Measurements from ENCODE around the gene BCAN. TPM values are rescaled to one million over a fixed set of nuclear protein-coding genes. Genes with fewer than 3 reads are reported as not detected.

Gene BCAN
- total RNA-seq, 4 donors from 2014 or later: 21.9 to 50.1 (median 26.0) TPM

DNA sequence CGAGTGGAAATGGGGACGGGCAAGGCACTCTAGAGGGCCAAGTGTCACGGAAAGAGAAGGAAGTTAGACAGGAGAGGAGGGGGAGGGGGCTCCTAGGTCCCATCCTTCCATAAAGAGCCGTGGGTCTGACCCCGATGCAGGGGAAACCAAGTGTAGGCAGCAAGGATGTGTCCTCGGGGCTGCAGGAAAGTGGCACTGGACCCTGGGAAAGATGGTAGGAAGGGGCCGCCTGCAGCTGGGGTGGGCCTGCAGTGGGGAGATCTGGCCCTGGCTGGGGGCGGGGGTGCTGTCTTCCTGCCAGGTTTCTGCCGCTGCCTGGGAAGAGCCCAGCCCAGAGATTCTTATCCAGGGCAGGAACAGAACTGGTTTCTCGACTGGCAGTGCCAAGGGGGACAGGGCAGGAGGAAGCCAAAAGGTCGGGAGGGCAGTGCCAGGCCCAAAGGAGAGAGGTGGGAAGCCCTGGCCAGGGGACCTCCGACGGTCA is 50.6 kb downstream of the BCAN start:
- H3K4me3 ChIP-seq (ENCODE audit: low read depth, poor library complexity, severe bottlenecking): no peak overlapping the region
- intact Hi-C loops (cut with DNase I; ENCODE audit: low total_unique reads): loop anchor here (1.0 kb wide), 1 partner anchor 34 kb away; no protein-coding TSS in a partner anchor
- DNase-seq (ENCODE audit: low spot score in 2 of 2): no peak
- 8 to 11% methylated on average over 12 to 13 of the region's 13 CpGs for WGBS, 2 donors
- TF ChIP-seq POLR2A (IDR thresholded peaks at IDR 0.05): no peak
- TF ChIP-seq, protein P1, sequence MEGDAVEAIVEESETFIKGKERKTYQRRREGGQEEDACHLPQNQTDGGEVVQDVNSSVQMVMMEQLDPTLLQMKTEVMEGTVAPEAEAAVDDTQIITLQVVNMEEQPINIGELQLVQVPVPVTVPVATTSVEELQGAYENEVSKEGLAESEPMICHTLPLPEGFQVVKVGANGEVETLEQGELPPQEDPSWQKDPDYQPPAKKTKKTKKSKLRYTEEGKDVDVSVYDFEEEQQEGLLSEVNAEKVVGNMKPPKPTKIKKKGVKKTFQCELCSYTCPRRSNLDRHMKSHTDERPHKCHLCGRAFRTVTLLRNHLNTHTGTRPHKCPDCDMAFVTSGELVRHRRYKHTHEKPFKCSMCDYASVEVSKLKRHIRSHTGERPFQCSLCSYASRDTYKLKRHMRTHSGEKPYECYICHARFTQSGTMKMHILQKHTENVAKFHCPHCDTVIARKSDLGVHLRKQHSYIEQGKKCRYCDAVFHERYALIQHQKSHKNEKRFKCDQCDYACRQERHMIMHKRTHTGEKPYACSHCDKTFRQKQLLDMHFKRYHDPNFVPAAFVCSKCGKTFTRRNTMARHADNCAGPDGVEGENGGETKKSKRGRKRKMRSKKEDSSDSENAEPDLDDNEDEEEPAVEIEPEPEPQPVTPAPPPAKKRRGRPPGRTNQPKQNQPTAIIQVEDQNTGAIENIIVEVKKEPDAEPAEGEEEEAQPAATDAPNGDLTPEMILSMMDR (IDR thresholded peaks at IDR 0.05): no peak

- no peak for DNase-seq (ENCODE audit: low spot score in 2 of 2)
- no peak overlapping the region for H3K4me3 ChIP-seq (ENCODE audit: low read depth, poor library complexity, severe bottlenecking)
- WGBS, 2 donors: 47% methylated on average over 15 of the region's 16 CpGs
- intact Hi-C loops (cut with DNase I; ENCODE audit: low total_unique reads): loop anchor here (1.0 kb wide), 1 partner anchor 33 kb away; no protein-coding TSS in a partner anchor
- TF ChIP-seq POLR2A (IDR thresholded peaks at IDR 0.05): no peak
- TF ChIP-seq, protein P1 (IDR thresholded peaks at IDR 0.05): no peak
These were observed 51.3 kb downstream of the BCAN start for GRCh38 chr1:156692925-156693847.

- TF ChIP-seq POLR2A (IDR thresholded peaks at IDR 0.05): no peak
- TF ChIP-seq, protein P1 (IDR thresholded peaks at IDR 0.05): no peak
These were observed 52.2 kb downstream of the BCAN start for GRCh38 chr1:156693848-156694689.

GRCh38 chr1:156694690-156694962 is 52.7 kb downstream of the BCAN start:
- intact Hi-C loops (cut with DNase I; ENCODE audit: low total_unique reads): no loop called here
- H3K4me3 ChIP-seq (ENCODE audit: low read depth, poor library complexity, severe bottlenecking): no peak overlapping the region
- TF ChIP-seq POLR2A (IDR thresholded peaks at IDR 0.05): no peak
- TF ChIP-seq, protein P1 (IDR thresholded peaks at IDR 0.05): no peak
- DNase-seq (ENCODE audit: low spot score in 2 of 2): no peak
- WGBS, 2 donors: 46 to 68% methylated on average over 5 of the region's 5 CpGs

More at GRCh38 chr1:156693848-156694689, 52.2 kb downstream of the BCAN start:
- DNase-seq (ENCODE audit: low spot score in 2 of 2): no peak
- intact Hi-C loops (cut with DNase I; ENCODE audit: low total_unique reads): no loop called here
- WGBS, 2 donors: 59 to 68% methylated on average over 12 of the region's 12 CpGs
- no peak overlapping the region for H3K4me3 ChIP-seq (ENCODE audit: low read depth, poor library complexity, severe bottlenecking)

- no peak for TF ChIP-seq POLR2A (IDR thresholded peaks at IDR 0.05)
- TF ChIP-seq, protein P1 (IDR thresholded peaks at IDR 0.05): no peak
- H3K4me3 ChIP-seq (ENCODE audit: low read depth, poor library complexity, severe bottlenecking): no peak overlapping the region
- no peak for DNase-seq (ENCODE audit: low spot score in 2 of 2)
- whole genome bisulfite sequencing, 2 donors: 82 to 90% methylated on average over 8 of the region's 8 CpGs
- intact Hi-C loops (cut with DNase I; ENCODE audit: low total_unique reads): no loop called here
These were observed 54.8 kb downstream of the BCAN start for GRCh38 chr1:156696755-156697154.

All from lower leg skin (tissue), 4 donors.